Skeletal muscle cell (primary cell): Measurements from ENCODE around the gene WNK4.
A peak's percentile ranks its signal among the peaks of the same experiment; 100 is the strongest.

Experiments
- DNase-seq: peaks from one replicate; pipeline ENCODE4 v3.0.0-alpha.2; 2010; ENCODE audit warnings: low read depth
- H3K4me3 ChIP-seq: 2 replicates; pipeline ENCODE4 v1.5.1; 2011; ENCODE audit warnings: low read depth, mild to moderate bottlenecking, control low read depth, low read length, moderate library complexity

WNK4 gene

DNA sequence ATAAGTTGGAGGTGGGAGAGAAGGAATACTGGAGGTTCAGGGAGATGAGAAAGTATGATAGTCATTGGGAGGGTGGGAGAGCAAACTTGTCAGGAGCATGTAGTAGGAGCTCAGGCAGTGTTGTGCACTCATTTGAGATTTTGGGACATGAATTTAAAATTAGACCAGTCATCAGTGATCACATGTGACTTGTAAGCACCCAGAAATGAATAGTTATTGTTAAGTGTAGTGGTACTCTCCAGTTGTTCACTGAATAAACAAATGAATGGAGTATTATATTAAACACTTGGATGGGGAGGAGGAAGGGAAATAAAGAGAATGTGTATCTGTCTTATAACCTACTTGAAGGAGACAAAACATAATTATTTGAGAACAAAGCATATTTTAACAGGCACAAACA lies 50.6 kb downstream of the WNK4 start:
- no peak for DNase-seq
- no peak overlapping the region for H3K4me3 ChIP-seq

DNA sequence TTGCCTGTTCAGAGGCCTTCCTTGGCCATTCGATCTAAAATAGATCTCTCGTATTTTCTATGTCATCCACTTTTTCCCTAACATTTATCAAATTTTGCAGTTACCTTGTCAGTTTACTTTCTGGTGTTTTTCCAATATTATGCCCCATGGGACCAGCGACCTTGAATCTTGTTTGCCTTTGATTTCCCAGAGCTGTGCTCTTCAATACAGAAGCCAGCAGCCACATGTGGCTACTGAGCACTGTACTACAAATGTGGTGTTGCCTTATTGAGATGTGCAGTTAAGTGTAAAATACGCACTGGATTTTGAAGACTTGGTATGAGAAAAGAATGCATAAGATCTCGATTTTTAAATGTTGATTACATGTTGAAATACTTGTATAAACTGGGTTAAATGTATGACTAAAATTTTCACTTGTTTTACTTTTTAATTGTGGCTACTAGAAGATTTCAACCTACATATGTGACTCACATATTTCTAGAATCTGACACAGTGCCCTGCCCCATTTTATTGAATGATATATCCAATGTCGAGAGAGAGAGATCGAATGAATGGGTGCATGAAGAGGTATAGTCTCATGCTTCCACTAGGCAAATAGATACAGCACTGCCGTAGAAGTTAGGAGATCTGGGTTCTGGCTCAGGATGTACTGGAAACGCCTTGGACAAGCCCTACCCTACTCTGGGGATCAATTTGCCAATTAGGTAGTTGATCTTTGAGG lies 52.0 kb downstream of the WNK4 start:
- peak overlapping the region; percentile 99 for H3K4me3 ChIP-seq
- no peak for DNase-seq

DNA sequence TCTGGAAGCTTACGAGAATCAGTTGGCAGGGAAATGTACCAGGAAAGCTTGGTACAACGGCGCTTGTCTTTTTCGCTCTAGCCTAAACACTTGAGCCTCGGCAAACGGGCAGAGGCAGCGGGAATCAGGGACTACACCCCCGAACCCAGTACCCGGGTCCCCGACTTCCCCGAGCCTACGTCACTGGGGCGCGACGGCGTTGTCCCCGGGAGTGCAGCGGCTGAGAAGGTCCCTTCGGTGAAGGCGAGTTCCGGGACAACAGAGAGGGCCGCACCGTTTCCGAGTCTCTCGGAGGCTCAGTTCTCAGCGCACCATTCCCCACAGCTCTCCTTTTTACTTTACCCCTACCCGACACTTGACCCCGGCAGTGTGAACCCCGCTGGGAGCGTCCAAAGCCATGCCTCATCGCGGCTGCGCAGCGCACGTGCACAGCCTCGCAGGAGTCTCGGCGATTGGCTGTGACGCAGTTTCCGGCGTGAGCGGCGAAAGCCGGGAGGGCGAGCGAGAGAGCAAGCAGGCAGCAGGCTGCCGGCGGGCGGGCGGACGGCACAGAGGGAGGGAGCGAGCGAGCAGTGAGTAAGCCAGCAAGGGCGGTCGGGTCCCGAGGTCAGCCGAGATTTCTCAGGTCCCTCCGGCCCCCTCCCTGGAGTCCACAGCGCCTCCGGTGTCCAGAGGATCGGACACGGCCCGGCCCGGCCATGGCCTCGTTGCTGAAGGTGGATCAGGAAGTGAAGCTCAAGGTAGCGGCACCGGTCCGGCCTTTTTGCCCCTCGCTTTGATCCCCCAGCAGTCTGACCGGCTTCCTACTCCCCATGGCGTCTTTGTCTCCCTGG lies 52.7 kb downstream of the WNK4 start, which contains the start of gene PSME3:
TSS of gene PSME3 (plus strand) at position 464 of the 833 bp plus-strand sequence. CDS start at position 699, 235 bp downstream.
- H3K4me3 ChIP-seq = peak within 1 kb of the TSS; percentile 99

GRCh38 chr17:42833767-42834422 lies 53.5 kb downstream of the WNK4 start:
- DNase-seq = no peak
- H3K4me3 ChIP-seq = peak overlapping the region; percentile 99

More for the DNA sequence above, 52.7 kb downstream of the WNK4 start, which contains the start of gene PSME3:
- peak; percentile 43 for DNase-seq

DNA sequence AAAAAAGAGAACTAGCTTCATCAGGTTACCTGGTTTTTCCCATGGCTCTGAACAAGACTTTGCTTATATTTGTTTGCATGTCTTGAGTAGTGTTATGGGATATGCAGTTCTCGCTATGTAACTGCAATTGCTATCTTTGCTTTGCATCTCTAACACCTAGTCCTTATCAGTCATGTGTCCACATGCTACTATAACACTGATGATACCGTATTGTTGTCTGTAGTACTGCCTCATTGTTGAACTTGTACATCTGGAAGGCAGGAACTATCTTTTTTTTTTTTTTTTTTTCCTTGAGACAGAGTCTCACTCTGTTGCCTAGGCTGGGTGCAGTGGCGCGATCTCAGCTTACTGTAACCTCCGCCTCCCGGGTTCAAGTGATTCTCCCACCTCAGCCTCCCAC lies 55.3 kb downstream of the WNK4 start:
- no peak overlapping the region for H3K4me3 ChIP-seq
- no peak for DNase-seq

- no peak for DNase-seq
- no peak overlapping the region for H3K4me3 ChIP-seq
Measured at GRCh38 chr17:42841975-42842685, 61.7 kb downstream of the WNK4 start.

DNA sequence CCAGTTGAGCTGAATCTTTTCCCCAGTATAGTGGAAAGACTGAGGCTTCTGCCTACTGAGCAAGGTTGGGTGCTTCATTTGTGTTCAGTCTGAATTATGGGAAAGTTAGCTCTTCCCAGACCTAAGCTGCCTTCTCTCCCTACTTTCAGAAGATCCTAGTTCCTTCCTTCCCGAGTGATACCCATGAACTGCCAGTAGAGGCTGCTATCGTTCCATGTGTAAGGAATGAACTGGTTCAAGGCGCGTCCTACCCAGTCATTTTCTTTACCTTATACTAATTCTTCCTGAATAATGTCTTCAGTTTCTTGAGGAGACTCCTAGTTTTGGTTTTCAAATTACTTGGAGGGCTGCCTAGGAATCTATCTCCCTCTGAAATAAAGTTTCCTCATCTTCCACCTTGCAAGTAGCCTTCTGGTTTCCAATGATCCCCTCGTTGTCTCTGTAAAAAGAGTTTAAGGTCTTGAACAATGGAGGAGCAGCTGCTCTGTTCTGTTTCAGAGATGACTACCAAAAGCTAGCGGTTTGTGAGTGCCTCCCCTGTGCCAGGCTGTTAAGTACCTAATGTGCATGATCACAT lies 63.0 kb downstream of the WNK4 start:
- peak; percentile 26 for DNase-seq
- H3K4me3 ChIP-seq = no peak overlapping the region

GRCh38 chr17:42844271-42844670 lies 63.9 kb downstream of the WNK4 start, which contains the start of gene AOC2:
AOC2 (plus strand) TSS chr17:42844580; CDS start chr17:42844627, 47 bp downstream.
- no peak within 1 kb of the TSS for H3K4me3 ChIP-seq
- DNase-seq = no peak

DNA sequence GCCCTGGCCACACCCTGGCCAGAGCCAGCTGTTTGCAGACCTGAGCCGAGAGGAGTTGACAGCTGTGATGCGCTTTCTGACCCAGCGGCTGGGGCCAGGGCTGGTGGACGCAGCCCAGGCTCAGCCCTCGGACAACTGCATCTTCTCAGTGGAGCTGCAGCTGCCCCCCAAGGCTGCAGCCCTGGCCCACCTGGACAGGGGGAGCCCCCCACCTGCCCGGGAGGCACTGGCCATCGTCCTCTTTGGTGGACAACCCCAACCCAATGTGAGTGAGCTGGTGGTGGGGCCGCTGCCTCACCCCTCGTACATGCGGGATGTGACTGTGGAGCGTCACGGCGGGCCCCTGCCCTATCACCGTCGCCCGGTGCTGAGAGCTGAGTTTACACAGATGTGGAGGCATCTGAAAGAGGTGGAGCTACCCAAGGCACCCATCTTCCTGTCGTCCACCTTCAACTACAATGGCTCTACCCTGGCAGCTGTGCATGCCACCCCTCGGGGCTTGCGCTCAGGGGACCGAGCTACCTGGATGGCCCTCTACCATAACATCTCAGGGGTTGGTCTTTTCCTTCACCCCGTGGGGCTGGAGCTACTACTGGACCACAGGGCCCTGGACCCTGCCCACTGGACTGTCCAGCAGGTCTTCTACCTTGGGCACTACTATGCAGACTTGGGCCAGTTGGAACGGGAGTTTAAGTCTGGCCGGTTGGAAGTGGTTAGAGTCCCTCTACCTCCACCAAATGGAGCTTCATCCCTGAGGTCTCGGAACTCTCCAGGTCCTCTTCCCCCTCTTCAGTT lies 64.5 kb downstream of the WNK4 start:
- H3K4me3 ChIP-seq = no peak overlapping the region
- DNase-seq = no peak

- no peak overlapping the region for H3K4me3 ChIP-seq
- DNase-seq = no peak
Measured at GRCh38 chr17:42845556-42845917, 65.1 kb downstream of the WNK4 start.

- no peak for DNase-seq
Measured at GRCh38 chr17:42845918-42846593, 65.6 kb downstream of the WNK4 start.

More at GRCh38 chr17:42845918-42846593, 65.6 kb downstream of the WNK4 start:
- H3K4me3 ChIP-seq = no peak overlapping the region
